ENCODE results near the gene IQCH.
"Not testable (repeated sequence)": the region's sequence is repeated elsewhere in the genome, so short reads cannot be mapped to it uniquely, and the experiment has no call there.

The IQCH gene

DNA sequence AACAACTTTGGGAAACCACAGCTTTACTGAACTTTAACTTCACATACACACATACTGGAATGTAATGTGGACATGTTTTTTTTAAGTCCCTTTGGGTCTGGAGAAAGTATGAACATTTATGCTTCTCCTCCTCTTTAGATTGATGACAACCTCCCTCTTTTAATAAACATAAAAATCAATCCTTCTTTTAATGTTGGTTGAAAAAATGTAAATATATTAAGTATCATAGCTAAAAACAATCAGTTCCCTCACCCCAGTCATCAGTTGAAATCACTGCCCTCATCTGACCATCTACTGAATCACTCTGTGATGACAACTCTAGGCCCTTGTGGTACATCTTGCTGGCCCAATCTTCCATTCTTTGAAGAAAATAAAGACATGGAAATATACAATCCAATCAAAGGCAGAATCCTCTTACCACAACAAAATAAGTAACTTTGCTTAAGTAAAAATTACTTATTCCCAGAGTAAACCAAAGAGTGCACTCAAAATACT lies 6.5 kb upstream of the IQCH start:
- no peak for DNase-seq

DNA sequence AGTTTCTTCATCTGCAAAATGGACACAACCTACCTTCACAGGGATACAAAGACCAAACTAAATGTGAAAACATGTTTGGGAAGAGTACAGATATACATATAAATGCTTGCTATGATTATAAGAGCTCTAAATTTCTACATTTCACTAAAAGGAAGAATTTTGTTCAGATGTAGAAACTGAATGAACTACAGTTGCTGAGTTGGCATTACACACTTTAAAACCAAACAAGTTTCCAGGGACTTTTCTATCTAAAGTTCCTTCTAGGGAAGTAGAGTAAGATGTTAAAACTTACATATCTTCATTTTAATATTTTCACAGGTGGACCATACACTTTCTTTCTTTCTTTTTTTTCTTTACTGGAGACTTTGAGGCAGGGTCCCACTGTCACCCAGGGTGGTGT lies 4.8 kb upstream of the IQCH start:
- DNase-seq: no peak

DNA sequence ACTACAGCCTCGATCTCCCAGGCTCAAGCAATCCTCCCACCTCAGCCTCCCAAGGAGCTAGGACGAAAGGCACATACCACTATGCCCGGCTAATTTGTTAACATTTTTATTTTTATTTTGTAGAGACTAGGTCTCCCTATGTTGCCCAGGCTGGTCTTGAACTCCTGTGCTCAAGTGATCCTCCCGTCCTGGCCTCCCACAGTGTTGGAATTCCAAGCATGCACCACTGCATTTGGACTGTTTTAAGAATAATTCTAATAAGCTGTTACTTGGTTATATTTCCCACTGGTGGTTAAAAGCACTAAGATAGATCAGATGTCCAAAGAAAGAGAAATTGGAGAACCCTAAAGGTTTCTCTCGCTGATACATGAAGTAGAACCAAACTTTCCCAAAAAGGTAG lies 3.3 kb upstream of the IQCH start:
- no peak for DNase-seq

DNA sequence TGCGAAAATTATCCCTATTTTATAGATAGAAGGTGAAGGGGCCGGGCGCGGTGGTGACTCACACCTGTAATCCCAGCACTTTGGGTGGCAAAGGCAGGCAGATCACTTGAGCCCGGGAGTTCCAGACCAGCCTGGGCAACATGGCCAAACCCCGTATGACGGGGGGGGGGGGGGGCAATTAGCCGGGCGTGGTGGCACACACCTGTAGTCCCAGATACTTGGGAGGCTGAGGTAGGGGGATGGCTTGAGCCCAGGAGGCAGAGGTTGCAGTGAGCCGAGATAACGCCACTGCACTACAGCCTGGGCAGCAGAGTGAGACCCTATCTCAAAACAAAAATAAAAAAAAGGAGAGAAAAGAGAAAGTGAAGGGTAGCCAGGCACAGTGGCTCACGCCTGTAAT lies 1.5 kb upstream of the IQCH start:
- DNase-seq: no peak

DNA sequence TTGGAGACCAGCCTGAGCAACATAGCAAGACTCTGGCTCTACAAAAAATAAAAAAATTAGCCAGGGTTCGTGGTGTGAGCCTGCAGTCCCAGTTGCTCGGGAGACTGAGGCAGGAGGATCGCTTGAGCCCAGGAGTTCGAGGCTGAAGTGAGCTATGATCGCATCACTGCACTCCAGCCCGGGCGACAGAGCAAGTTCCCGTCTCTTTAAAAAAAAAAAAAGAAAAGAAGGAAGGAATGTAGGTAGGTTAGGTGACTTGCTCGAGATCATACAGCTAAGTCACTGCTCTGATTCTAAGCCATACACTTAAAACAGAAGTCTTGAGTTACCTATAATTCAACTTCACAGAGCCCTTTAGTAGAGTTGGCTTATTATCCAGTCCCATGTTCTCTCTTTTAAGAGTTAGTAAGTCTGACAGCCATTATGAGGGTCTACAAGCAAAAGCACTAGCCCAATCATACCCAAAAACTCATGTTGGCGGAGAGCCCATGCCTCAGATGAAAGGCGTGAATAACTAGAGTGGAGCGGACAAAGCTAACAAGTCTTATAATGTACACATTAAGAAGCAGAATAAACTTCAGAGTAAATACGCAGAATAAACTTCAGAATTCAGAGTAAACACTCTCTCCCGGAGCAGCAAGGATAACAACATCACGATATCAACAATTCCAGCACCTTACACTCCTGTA lies 893 bp upstream of the IQCH start:
- DNase-seq: no peak

DNA sequence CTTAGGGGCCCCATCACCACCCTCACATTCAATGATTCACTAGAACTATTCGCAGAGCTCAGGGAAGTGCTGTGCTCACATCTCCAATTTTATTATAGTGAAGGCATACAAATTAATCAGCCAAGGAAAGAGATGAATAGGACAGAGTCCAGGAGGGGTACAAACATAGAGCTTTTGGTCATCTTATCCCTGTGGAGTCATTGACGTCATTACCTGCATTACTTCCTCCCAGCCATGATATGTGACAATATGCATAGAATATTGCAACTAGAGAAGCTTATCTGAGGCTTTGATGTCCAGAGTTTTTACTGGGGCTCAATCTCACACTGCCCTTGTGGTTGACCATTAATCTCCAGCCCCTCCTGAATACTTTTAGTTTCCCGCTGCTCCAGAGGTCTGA lies 1.5 kb downstream of the IQCH start:
- no peak for DNase-seq

DNA sequence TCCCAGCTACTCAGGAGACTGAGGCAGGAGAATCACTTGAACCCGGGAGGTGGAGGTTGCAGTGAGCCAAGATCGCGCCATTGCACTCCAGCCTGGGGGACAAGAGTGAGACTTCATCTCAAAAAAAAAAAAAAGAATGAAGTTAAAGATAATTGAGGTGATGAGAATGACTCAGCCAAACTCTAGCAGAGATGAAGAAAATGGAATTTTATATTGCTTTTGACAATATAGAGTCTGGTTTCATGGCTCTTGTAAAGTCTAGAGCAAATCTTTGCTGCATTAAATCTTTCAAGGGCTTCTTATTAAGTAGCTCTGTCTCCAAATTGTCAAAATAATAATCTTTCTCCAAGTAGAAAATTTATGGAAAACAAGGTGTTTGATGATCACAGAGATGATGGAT lies 3.8 kb downstream of the IQCH start:
- DNase-seq: not testable (repeated sequence)

DNA sequence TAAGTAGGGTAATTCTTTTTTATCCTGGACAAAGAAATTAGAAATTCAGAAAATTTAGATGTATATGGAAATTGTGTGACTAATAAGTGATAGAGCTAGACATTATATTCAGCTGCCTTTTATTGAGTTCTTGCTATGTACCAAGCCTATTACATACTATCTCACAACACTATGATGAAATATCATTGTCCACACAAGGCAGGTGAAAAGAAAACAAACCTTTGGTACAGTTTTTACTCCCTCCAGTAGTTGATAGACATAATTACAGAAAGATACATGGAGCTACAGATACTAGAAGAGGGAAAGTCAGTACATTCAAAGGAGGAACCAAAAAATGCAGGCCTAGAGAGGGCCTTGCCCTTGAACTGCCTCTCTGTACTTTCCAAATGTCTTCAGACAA lies 4.8 kb downstream of the IQCH start:
- DNase-seq: no peak

DNA sequence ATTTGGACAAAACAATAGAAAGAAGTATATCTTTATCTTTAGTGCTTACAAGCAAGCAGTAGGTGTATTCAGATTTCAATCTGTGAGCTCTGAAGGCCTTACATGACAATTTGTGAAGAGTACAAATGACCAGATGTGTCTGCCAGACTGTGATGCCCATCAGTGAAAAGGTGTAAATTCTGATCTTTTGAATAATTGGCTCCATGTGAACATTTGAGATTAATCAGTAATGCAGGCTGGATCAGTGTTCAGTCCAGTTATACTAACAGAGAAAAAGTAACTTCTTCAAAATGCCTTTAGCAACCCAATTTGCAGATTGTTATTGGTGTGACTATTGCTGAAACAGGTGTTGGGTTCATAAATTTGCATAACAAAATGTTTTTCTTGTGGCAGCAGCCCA lies 5.2 kb downstream of the IQCH start:
- DNase-seq: no peak

DNA sequence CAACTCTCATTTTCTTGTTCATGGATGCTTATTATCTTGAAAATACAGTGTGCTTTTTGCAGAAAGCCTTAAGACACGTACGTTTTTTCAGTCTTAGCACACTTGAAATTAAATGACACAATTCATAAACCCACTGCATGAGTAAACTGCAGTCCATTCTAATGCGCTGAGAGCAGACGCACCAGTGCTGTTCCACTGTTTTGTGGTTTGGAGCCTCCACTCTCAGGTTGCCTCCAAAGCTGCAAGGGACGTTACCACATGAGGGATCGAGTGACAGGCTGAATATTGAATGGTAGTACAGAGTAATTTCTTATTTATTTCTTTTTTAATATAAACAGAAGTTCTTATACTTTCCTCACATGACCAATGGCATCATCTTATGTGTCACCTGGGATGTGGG lies 12.3 kb downstream of the IQCH start:
- DNase-seq: no peak

DNA sequence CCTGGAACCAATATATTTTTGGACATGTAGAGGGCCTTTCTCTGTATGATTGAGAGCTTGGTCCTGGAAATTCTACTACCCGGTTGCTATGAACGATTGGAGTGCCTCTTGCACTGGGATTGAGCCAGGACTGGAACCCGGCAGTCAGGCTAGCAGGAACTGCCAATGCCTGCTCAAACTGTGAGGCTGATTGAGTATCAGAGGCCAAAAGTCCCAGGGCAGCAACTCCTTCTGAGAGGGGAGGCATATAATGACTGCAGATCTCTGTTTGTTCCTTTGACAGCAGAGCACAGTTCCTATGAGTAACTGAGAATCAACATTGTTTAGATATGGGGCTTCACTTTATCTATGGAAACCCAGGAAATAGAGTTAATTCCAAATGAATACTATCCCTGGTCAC lies 12.9 kb downstream of the IQCH start:
- DNase-seq: no peak

DNA sequence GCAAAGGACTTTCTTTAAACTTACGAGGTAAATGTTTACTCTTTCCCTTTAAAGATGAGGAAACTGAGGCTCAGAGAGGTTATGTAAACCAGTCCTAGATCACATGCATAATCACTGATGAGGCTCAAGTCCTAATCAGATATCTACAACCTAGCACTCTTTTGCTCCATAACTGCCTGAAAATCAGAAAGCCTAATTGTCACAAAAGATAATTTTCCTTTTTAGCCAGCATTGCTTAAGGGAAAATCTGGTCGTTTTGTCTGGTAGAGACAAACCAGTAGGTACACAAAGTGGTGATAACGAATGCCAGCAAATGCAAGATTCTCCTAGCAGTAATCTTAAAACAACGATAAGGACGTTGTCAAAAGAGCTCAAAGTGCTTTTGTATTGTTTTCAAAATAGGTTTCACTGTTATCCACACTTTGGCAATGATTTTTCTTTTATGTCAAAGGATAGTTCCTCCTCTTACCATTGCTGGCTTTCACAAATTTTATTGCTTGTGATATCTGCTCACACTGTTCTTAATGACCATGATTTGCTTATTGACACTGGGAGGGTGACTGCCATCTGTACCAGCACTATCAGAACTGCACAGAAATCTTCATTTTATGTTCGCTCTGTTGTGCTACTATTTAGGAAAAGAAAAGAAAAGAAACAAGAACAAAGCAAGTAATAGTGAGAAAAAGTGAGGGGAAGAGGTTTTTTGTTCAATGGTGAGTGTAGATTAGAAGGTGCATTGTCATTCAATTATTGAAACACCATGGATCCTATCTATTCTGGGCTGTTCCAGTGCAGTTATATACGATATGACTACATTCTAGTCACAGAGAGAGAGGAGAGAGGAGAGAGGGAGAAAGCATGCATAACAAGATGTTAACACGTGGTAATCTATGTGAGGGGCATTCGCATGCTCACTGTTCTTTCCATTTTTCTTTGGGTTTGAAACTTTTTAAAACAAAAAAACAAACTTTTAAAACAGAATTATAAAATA lies 13.7 kb downstream of the IQCH start:
- DNase-seq: no peak

DNA sequence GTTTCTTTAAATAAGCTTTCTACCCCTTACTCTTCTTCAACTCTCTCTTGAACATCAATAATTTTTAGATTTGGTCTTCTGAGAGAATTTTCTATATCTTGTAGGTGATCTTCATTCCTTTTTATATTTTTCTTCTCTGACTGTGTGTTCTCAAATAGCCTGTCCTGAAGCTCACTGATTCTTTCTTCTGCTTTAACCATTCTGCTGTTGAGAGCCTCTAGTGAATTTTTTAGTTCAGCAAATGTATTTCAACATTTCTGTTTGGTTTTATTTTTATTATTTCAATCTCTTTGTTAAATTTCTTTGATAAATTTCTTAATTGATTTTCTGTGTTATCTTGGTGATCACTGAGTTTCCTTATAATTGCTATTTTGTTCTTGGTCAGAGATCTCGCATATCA lies 19.6 kb downstream of the IQCH start:
- no peak for DNase-seq

DNA sequence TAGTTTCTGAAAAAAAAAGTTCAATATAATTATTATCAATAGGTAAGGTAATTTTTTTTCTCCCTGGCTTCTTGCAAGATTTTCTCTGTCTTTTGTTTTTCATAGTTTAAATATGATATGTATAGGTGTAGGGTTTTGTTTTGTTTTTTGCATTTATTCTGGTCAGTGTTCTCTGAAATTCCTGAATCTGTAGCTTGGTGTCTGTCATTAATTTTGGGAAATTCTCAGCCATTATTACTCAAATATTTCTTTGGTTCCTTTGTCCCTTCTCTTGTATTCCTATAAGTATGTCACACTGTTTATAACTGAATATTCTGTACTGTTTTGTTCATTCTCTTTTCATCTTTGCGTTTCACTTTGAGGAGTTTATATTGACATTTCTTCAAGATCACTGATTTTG lies 22.1 kb downstream of the IQCH start:
- DNase-seq: no peak

DNA sequence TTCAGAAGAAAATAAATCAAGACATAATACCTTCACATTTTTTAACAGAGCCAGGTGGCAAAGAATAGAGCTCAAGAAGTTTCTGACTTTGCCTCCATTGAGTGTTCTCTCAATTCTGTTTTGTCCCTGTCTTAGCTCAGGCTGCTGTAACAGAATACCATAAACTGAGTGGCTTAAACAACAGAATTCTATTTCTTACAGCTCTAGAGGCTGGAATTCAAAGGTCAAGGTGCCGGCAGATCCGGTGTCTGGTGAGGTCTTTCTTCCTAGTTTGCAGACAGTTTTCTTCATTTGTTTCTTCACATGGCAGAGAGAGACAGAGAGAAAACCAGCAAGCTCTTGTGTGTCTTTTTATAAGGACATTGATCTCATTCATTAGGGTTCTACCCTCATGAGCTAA lies 25.6 kb downstream of the IQCH start:
- DNase-seq: no peak

DNA sequence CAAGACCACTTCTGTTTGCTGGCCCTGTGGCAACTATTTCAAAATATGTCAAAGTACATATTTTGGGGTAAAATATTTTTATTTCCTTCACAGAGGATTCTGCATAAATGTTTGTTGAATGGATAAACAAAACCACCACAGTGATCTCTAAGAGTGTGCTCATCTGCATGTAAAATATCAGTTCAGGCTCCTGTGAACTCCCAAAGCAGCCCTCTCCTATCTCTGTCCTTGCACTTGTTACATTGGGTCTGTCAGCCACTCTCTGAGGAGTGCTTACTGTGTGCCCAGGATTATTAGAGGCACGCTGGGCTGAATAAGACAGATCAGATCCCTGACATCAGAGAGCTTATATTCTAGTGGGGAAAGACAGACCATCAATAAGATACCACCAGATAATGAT lies 27.1 kb downstream of the IQCH start:
- DNase-seq: no peak

DNA sequence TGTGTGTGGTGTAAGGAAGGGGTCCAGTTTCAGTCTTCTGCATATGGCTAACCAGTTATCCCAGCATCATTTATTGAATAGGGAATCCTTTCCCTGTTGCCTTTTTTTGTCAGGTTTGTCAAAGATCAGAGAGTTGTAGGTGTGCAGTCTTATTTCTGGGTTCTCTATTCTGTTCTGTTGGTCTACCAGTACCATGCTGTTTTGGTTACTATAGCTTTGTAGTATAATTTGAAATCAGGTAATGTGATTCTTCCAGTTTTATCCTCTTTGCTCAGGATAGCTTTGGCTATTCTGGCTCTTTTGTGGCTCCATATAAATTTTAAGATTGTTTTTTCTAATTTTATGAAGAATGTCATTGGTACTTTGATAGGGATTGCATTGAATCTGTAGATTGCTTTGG lies 31.0 kb downstream of the IQCH start:
- not testable (repeated sequence) for DNase-seq

DNA sequence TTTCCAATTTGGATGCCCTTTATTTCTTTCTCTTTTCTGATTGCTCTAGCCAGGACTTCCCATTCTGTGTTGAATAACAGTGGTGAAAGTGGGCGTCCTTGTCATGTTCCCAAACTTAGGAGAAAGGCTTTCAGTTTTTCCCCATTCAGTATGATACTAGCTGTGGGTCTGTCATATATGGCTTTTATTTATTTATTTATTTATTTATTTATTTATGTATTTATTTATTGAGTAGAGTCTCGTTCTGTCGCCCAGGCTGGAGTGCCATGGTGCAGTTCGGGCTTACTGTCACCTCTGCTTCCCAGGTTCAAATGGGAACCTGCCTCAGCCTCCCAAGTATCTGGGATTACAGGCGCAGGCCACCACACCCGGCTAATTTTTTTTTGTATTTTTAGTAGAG lies 31.8 kb downstream of the IQCH start:
- DNase-seq: not testable (repeated sequence)

DNA sequence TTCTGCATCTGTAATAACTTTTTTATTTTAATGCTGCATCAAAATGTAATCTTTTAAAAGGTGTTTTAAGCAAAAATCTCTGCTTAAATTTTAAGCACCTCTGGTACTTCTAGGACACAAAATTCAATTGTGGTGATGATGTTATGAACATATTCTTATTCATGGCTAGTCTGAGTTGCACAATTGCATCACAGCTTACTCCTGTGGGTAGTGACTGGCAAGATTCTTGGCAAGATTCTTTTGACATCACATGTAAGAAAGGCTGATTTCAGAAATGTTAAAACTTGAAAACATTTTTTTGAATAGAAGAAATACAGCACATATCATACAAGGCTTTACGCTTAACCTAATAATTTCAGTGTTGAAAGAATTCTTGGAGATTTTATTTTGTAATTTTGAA lies 35.7 kb downstream of the IQCH start:
- DNase-seq: no peak

DNA sequence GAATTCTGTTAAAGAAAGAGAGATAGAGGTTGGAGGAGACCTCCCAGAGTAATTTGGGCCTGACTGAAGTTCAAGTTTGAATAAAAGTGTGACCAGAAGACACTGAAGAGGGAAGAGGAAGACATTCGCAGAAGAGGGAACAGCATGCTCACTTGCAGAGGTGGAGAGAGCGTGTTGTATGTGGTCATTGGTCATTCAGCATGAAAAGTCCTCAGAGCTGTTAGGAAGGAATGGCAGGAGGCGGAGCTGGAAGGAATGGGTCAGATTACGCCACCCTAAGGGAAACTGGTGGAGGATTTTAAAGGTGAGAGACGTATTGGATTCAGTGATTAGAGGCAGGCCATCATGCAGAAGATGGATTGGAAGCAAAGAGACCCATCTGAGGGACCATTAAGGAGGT lies 41.6 kb downstream of the IQCH start:
- no peak for DNase-seq

DNA sequence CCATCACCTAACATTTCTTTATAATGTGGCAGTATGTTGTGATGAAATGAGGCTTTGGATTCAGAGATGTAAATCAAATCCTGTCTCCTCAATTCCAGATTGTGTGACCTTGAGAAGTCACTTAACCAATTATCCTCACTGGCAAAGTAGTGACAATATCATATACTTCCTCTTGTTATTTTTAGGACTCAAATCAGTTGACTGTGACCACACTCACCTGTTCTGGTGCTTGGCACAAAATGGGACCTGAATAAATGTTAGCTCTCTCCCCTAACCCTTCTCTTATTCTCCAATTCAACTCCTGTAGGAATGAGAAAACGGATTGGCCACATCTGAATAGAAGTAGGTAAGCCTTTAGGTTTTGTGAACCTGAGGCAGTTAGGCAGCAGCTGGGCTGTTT lies 42.1 kb downstream of the IQCH start:
- no peak for DNase-seq

DNA sequence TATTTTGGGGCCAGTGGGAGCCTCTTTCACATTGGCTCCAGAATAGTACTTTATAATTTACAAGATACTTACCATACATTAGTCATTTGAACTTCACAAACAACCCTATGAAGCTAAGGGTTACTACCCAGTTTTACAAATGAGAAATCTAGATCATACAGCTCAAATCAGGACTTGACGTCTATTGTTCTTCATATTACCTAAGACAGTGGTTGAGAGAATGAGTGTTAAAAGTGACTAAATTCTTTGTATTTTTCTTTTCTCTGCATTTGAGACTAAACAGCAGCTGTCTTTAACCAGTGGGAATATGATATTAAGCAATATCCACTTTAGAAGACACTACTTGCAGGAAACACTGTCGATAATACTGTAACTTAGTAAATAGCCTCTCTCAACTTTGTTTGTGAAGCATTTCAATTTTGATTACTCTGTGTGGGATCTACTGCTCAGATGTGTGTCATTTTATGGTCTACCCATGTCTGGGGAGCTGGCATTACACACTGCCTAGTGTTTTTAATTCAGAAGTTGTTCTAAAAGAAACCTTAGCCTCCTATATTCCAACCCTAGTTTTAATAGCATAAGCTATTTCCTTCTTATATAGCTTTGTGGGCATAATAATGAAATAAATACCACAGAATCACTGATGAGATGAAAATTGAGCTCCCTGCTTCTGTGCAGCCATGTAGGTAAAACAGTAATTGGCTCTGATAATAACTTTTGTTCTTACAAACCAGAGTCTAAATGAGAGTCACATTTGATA lies 45.9 kb downstream of the IQCH start:
- no peak for DNase-seq

Data from femur (tissue), 1 donor.